ENCODE measurements around the gene AGTRAP.

GRCh38 chr1:11701981-11702803 is 33.7 kb upstream of the AGTRAP start:
- TF ChIP-seq CTCF (conservative IDR thresholded peaks at IDR 0.05; ENCODE audit: low read depth, low read length) (no peak), EZH2 (IDR thresholded peaks at IDR 0.05; ENCODE audit: borderline replicate concordance, low read depth, low read length, poor library complexity, severe bottlenecking) (no peak)
